ENCODE results near the gene ARHGEF6.

DNA sequence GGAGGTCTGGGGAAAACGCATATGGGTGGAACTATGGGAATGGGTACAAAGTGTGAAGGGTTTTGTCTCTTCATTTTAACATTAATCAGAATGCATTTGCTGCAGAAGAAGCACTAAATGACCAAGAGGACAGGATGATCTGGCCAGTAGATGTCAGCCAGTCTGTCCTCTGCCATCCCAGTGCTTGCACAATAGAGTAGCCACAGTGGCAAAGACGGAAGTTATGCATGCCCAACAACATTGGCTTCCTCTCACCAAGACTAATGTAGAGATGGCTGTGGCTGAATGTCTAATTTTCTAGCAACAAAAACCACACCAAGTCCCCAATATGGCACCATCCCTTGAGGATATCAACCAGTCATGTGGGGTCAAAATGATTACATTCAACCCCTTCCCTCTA lies 45.0 kb upstream of the ARHGEF6 start:
- TF ChIP-seq TAF1 (IDR thresholded peaks at IDR 0.05; ENCODE audit: borderline replicate concordance, insufficient read depth, low read length): no peak
- TF ChIP-seq, protein P1, sequence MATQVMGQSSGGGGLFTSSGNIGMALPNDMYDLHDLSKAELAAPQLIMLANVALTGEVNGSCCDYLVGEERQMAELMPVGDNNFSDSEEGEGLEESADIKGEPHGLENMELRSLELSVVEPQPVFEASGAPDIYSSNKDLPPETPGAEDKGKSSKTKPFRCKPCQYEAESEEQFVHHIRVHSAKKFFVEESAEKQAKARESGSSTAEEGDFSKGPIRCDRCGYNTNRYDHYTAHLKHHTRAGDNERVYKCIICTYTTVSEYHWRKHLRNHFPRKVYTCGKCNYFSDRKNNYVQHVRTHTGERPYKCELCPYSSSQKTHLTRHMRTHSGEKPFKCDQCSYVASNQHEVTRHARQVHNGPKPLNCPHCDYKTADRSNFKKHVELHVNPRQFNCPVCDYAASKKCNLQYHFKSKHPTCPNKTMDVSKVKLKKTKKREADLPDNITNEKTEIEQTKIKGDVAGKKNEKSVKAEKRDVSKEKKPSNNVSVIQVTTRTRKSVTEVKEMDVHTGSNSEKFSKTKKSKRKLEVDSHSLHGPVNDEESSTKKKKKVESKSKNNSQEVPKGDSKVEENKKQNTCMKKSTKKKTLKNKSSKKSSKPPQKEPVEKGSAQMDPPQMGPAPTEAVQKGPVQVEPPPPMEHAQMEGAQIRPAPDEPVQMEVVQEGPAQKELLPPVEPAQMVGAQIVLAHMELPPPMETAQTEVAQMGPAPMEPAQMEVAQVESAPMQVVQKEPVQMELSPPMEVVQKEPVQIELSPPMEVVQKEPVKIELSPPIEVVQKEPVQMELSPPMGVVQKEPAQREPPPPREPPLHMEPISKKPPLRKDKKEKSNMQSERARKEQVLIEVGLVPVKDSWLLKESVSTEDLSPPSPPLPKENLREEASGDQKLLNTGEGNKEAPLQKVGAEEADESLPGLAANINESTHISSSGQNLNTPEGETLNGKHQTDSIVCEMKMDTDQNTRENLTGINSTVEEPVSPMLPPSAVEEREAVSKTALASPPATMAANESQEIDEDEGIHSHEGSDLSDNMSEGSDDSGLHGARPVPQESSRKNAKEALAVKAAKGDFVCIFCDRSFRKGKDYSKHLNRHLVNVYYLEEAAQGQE (IDR thresholded peaks at IDR 0.05; ENCODE audit: insufficient read depth in 1 of 2, low read depth in 2 of 2, low read length in 2 of 2): no peak
